Left cardiac atrium (tissue), 4 donors: Measurements from ENCODE around the gene CTNND2. TPM values are rescaled to one million over a fixed set of nuclear protein-coding genes. Genes with fewer than 3 reads are reported as not detected.

Experiments
- ATAC-seq, 2 donors: fragments of 200-7000 bp; cut with Tn5 transposase; one replicate each; pipeline ENCODE4 v1.9.1; 2020; ENCODE audit warnings: mild to moderate bottlenecking in 2 of 2, moderate library complexity in 2 of 2
- DNase-seq: peaks from one replicate; pipeline ENCODE4 v3.0.0-alpha.2; 2020
- intact Hi-C, 2 donors: fragments of 100-400 bp; cut with DNase I; formaldehyde crosslinking; loops; one replicate each; pipeline versions ENCODE4 v1.14.1 to v1.15.1; 2022 to 2023
- total RNA-seq, 2 donors: library from RNA; stranded (reverse); fragmentation: NEBNext Ultra II Directional; extraction: Animal tissue kit (Norgen Biotek cat#: 25700); gene quantifications; one replicate each; pipeline ENCODE4 v1.2.1, GENCODE V29; 2021
- donor health status: DM: no; HTN: yes; CAD: no.
- donor health status: DM: no; HTN: yes; CAD: no; lungs with severe emphysema.
- donor health status: DM: yes; HTN: yes; CAD: no.
- donor health status: Dilated cardiomyopathy.

The CTNND2 gene
- total RNA-seq, 2 donors from 2014 or later: 4.8 to 11.6 TPM

- intact Hi-C loops: no loop called here
- ATAC-seq: peak; percentile 56 to 62
- DNase-seq: peak; percentile 25
These were observed 519.6 kb downstream of the CTNND2 start for GRCh38 chr5:11384441-11385250.

DNA sequence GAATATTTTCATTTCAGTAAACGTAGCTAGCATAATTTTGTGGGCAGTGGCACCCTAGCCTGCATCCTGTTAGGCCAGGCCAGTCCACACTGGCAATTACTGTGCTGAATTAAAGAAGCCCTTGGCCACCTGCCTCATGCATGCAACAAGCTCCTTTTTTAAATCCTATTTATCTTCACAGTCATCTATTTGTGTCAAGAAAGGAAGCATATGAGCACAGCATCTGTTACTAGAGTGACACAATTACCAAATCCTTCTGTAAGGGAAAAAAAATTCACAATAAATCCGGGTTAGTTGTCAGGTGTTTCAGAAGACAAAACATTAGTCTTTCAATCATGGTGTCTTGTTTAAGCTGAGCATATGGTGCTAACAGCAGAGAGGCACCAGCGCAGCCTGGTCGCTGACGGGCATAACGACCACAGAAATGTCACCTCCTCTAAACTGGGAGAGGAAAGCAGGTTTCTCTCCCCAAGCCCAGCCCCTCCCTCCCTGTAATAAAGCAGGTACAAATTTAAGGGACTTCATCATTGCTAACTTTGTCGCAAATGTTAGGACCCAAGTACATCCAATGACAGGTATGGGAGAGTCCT lies 520.6 kb downstream of the CTNND2 start:
- DNase-seq: no peak
- ATAC-seq: no peak
- intact Hi-C loops: no loop called here

DNA sequence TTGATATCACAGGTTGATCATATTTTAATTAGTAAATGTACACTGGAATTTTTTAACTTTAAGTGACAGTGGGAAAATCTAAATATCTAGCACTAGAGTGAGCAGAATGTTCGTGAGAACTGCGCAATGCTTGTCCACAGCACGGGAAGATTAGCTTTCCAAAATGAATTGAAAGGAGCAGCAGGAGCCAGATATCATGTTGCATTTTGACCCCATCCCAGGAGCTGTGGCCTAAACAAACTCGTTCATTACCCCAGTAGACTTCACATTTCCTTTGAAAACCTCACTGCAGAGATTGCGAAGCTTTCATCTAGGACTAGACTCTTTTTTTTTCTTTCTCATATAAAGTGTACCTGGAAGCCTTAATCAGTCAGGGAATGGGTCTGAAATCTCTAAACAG lies 525.8 kb downstream of the CTNND2 start:
- ATAC-seq (no peak), DNase-seq (no peak)
- intact Hi-C loops: no loop called here

GRCh38 chr5:11377896-11378295 lies 526.4 kb downstream of the CTNND2 start:
- ATAC-seq (no peak), DNase-seq (no peak)
- intact Hi-C loops: no loop called here

GRCh38 chr5:11372191-11372590 lies 532.1 kb downstream of the CTNND2 start:
- DNase-seq: no peak
- no peak for ATAC-seq
- intact Hi-C loops: no loop called here

DNA sequence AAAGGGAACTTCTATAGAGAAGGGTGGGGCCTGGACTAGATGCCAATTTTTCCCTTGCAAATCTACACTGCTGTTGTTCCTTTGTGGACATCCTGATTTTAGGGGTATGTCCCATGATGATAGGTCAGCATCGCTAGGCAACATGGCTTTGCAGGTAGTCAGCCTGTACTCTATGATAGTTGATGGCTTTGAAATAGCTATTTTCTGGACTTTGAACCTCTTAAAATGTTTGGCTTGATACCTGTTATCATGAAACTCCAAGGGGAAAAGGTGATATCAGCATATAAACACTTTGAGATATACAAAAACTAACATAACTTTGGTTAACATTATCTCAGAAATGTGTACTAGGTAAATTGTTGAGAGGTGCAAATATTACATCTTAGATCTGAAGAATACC lies 533.2 kb downstream of the CTNND2 start:
- no peak for ATAC-seq
- intact Hi-C loops: no loop called here
- DNase-seq: no peak

DNA sequence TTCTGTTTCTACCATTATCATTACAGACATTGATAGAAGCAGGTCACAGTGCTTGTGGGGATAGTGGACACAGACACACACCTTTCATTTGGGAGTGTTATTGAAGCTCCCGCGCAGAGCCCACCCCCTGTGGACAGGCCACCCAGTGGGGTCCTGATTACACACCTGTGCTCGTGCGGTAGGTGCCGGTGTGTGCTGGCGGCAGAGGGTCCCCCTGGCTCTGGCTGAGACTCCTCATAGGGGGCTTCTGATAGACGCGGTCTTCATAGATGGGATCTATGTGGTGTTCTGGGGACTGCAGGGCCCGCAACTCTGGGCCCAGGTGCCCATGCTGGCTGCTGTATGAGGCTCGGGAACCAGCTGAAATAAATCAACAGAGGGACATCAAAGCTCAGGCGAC lies 539.7 kb downstream of the CTNND2 start:
- DNase-seq: no peak
- ATAC-seq: no peak
- intact Hi-C loops: no loop called here

DNA sequence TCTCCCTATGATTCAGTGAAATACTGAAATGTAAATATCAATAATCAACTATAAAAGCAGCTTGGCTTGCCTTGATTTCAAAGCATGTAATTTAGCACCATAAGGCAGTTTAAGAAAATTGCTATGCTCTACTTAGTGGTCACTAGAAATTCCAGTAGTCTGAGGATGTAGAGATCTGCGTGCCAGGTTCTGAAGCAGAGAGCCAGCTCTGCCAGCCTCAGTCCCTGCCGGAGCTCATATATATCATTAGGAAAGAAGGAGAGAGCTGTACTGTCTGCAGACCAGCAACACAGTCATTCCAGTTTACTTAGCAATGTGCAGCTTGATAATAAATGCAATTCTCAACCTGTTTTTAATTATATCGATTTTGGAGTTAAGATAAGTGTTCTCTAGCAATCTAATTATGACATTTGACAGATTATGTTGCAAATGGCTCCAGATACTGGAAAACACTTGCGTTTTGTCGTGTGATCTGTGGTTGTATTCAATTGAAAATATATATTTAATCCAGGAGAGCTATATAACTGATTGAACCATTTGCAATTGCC lies 540.5 kb downstream of the CTNND2 start:
- DNase-seq (no peak), ATAC-seq (no peak)
- intact Hi-C loops: no loop called here

DNA sequence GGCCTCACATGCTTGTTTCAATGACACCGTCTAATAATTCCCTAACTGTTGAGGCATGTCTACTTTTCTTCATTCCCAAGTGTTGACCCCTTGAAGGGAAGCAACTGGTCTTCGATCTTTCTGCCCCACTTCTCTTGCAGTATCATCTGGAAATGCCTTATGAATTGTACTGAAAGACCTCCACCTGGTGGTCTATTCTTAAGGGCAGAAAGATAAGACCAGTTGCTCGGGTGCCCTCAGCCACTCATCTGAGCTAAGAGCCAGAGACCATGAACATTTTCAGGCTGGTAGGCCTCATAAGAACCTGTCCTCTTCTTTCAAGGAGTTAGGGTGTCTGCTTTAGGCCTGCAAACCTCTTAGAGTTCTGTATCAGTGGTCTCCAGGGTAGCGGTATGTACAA lies 542.5 kb downstream of the CTNND2 start:
- ATAC-seq (no peak), DNase-seq (no peak)
- intact Hi-C loops: no loop called here

DNA sequence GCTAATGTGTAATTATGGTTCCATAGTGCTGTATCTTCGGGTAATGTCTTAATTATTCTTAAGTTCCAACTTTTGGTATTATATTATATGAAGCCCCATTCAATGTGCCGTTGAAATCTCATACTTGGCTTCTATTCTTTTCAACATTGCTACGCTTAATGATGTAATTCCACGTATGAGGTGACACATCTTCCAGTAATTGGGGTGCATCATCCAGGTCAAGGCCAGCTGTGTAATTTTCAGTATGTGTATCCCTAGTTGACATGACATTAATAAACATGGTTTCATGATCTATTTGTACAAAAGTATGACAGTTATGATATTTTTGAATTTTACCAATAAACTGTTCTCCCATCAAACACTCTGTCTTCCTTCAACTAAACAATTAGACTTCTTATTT lies 546.3 kb downstream of the CTNND2 start:
- ATAC-seq: no peak
- intact Hi-C loops: no loop called here
- no peak for DNase-seq

- no peak for DNase-seq
- no peak for ATAC-seq
- intact Hi-C loops: no loop called here
These were observed 548.8 kb downstream of the CTNND2 start for GRCh38 chr5:11355491-11355890.

DNA sequence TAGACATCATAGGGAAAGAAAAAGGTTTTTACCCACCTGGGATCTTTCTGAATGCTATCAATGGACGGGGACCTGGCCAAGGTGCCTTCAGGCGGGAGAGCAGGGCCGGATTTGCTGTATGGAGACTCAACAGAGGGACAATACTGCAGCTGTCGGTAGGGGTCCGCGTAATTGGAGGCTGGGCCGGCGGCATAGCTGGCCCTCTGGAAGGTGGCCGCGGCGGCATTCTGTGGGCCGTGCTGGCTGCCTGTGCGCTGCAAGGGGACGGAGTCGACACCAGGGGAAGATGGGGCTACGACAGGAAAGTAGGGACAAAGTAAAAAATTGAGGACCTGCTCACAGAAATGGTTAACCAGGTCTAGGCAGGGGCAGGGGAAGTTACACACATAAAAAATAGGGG lies 557.9 kb downstream of the CTNND2 start:
- ATAC-seq (no peak), DNase-seq (no peak)
- intact Hi-C loops: no loop called here

DNA sequence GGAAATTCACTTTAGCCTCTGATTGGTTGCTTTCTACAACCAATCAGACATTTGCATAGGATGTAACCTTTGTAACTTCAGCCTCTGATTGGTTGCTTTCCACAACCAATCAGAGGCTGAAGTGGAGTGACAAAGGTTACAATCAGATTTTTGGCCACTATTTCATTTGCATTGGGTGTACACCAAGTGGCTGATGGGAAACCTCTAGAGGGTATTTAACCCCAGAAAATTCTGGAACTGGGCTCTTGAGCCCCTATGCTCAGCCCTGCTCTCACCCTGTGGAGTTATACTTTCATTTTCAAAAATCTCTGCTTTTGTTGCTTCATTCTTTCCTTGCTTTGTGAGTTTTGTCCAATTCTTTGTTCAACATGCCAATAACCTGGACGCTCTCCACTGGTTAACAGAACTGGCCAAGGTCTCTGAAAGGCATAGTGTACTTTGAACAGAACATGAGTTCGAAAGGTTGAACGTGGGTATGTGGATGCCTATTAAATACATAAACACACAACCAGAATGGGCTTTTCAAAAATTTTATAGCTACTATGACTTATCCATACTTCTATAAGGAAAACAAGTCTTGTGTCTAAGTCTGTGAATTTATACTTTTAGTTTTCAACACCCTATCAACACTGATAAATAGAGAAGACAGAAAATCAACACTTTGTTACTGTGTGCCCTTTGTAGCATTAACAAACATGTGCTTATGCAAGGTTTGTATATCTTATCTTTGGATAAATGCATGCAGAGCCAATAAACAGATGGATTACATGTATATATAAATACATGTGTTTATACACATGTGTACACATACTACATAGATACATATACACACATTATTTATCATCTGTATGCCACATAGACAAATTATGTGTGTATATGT lies 568.1 kb downstream of the CTNND2 start:
- ATAC-seq (no peak), DNase-seq (no peak)
- intact Hi-C loops: no loop called here

GRCh38 chr5:11334404-11334803 lies 569.8 kb downstream of the CTNND2 start:
- intact Hi-C loops: no loop called here

GRCh38 chr5:11329679-11330078 lies 574.6 kb downstream of the CTNND2 start:
- intact Hi-C loops: no loop called here
- no peak for DNase-seq
- ATAC-seq: no peak

More at GRCh38 chr5:11334404-11334803, 569.8 kb downstream of the CTNND2 start:
- DNase-seq (no peak), ATAC-seq (no peak)

- intact Hi-C loops: no loop called here
These were observed 579.5 kb downstream of the CTNND2 start for GRCh38 chr5:11324521-11325289.

DNA sequence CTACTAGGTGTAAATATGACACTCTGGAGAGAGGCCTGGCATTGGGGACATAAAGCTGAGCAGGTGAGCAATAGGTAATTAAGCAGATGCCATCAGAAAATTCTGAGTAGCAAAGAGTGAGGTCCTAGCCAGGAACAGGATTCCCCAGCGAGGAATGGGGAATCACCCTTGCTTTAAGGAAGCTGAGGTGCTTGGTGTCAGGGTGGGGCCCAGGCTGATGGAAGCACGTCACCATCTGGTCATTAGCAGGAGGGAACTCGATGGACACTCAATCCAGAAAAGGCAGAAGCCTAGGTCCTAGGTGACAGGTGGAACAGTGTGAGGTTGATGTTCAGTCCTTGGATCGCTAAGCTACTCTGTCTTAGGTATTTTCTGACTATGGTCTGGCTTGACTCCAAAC lies 580.5 kb downstream of the CTNND2 start:
- no peak for ATAC-seq
- no peak for DNase-seq
- intact Hi-C loops: no loop called here

More at GRCh38 chr5:11324521-11325289, 579.5 kb downstream of the CTNND2 start:
- no peak for DNase-seq
- ATAC-seq: peak; percentile 46 to 51

DNA sequence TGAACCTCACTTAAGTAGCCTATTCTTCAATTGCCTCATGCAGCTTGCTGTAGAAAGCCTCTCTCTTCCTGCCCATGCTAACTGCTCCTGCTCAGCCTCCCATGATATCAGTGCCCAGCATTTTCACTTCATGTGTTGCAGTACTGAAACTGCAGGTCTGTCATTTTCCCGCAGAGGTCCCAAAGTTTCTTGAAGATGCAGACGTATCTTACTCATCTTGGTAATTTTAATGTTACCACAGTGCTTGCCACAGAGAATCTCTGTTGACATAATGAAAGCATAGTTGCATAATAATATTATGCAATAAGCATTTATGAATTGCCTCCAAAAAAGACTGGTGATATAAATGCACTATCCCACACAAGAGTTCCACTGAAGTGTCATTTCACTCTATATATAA lies 582.1 kb downstream of the CTNND2 start:
- ATAC-seq: peak; percentile 57 to 59

More for the DNA sequence above, 582.1 kb downstream of the CTNND2 start:
- DNase-seq: no peak
- intact Hi-C loops: no loop called here
